Fibroblast of the aortic adventitia (primary cell): ENCODE data around the gene DUSP23. TPM values are rescaled to one million over a fixed set of nuclear protein-coding genes. Genes with fewer than 3 reads are reported as not detected.

Source experiments
- DNase-seq: peaks from one replicate; pipeline ENCODE4 v3.0.0-alpha.2; 2010; ENCODE audit warnings: low read depth
- H3K4me3 ChIP-seq: 2 replicates; pipeline ENCODE4 v1.5.1; 2011; ENCODE audit warnings: low read depth, mild to moderate bottlenecking, control low read depth, low read length, moderate library complexity
- total RNA-seq: library from RNA; depleted of rRNA; stranded (reverse); fragments of >200 nt; gene quantifications from 2 replicates; pipeline ENCODE4 v1.2.3, GENCODE V29; 2012; ENCODE audit warnings: low replicate concordance
- TF ChIP-seq, protein P1 (sequence below): IDR thresholded peaks from 2 replicates; pipeline ENCODE4 v1.5.1; 2011; ENCODE audit warnings: mild to moderate bottlenecking, low read length, control low read depth, inconsistent platforms; ENCODE audit not compliant: insufficient read depth

Gene DUSP23
- total RNA-seq, 1 donor: 10.0 TPM

DNA sequence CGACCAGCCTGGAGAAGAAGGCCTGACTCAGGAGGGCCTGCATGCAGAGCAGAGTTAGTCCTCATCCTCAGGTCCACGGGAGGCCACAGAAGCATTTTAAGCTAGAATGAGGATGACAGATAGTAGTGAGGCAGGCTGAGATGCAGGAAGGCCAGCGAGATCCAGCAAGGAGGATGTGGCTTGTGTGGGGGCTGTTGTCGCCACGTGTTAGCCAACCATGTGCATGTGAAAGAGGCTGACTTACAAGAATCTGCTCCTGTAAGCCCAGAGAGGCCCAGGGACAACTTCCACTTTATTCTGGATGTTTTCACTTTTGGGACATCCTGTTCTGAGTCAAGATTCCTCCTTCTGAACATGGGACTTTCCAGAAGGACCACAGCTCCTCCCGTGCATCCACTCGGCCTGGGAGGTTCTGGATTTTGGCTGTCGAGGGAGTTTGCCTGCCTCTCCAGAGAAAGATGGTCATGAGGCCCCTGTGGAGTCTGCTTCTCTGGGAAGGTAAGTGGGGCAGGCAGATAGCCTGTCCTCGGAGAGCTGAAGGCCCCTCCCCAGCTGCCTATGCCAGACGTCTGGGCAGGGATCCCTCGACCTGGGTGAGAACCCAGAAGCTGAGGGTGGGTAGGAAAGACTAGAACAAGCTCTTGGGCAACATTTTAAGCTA, 45.8 kb downstream of the DUSP23 start, which contains the start of gene SLAMF8:
SLAMF8 (plus strand) TSS at position 433 of the 661 bp plus-strand sequence; CDS start at position 459, 26 bp downstream.
- no peak within 1 kb of the TSS for H3K4me3 ChIP-seq
- TF ChIP-seq, protein P1, sequence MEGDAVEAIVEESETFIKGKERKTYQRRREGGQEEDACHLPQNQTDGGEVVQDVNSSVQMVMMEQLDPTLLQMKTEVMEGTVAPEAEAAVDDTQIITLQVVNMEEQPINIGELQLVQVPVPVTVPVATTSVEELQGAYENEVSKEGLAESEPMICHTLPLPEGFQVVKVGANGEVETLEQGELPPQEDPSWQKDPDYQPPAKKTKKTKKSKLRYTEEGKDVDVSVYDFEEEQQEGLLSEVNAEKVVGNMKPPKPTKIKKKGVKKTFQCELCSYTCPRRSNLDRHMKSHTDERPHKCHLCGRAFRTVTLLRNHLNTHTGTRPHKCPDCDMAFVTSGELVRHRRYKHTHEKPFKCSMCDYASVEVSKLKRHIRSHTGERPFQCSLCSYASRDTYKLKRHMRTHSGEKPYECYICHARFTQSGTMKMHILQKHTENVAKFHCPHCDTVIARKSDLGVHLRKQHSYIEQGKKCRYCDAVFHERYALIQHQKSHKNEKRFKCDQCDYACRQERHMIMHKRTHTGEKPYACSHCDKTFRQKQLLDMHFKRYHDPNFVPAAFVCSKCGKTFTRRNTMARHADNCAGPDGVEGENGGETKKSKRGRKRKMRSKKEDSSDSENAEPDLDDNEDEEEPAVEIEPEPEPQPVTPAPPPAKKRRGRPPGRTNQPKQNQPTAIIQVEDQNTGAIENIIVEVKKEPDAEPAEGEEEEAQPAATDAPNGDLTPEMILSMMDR: no peak
- no peak for DNase-seq

DNA sequence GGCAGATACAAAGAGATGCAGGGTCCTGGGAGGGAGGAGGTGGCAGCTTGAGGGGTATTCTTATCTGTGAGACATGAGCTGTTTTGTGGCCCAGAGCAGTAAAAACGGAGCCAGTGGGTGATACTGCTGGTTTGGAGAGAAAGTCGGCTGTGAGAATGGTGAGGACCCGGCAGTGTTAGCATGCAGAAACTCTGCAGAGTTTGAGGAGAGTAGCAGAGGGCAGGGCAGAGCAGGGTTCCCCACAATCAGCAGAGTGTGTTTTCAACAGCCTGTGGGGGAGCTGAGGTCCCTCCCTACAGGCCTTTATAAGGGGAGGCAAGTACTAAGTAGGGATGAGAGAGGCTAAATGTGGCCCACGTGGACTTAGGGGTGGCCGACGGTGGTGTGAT, 46.3 kb downstream of the DUSP23 start:
- H3K4me3 ChIP-seq: no peak overlapping the region
- TF ChIP-seq, protein P1: no peak
- no peak for DNase-seq

DNA sequence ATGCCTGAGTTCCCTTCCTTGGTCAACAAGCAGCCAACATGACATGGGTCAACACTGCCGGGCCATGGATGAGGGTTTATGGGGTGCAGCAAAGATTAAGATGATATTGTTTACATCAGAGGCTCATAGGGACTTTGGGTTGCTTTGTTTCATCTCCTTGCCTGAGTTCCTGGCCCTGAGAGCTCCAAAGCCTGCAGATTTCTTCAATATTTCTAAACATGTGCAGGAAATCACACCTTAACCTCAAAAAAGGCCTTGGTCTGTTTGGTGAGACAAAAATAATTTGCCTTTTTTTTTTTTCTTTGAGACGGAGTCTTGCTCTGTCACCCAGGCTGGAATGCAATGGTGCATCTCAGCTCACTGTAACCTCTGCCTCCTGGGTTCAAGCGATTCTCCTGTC, 46.8 kb downstream of the DUSP23 start:
- DNase-seq: no peak
- TF ChIP-seq, protein P1: no peak
- H3K4me3 ChIP-seq: no peak overlapping the region

GRCh38 chr1:159828176-159828575, 47.4 kb downstream of the DUSP23 start:
- TF ChIP-seq, protein P1: no peak
- DNase-seq: no peak
- H3K4me3 ChIP-seq: no peak overlapping the region

GRCh38 chr1:159828581-159829272, 48.0 kb downstream of the DUSP23 start:
- no peak overlapping the region for H3K4me3 ChIP-seq
- DNase-seq: no peak
- TF ChIP-seq, protein P1: no peak

GRCh38 chr1:159829273-159829634, 48.5 kb downstream of the DUSP23 start:
- no peak for DNase-seq
- TF ChIP-seq, protein P1: no peak
- H3K4me3 ChIP-seq: no peak overlapping the region
